ENCODE results near the gene NCS1. TPM values are rescaled to one million over a fixed set of nuclear protein-coding genes. Genes with fewer than 3 reads are reported as not detected.
"Not testable (repeated sequence)": the region's sequence is repeated elsewhere in the genome, so short reads cannot be mapped to it uniquely, and the experiment has no call there.

The NCS1 gene
- total RNA-seq, 4 donors from 2014 or later = 11.6 to 32.5 (median 24.3) TPM

- peak in 1 of 2 donors; percentile 41 for DNase-seq (ENCODE audit: low spot score in 2 of 2)
- no peak overlapping the region for H3K27ac ChIP-seq
- H3K4me1 ChIP-seq = no peaks in the 10 kb centered on the region
- no peaks in the 10 kb centered on the region for H3K9me3 ChIP-seq
- no peaks in the 10 kb centered on the region for H3K36me3 ChIP-seq
- H3K4me3 ChIP-seq = no peak overlapping the region
- no peak for TF ChIP-seq EP300 (IDR thresholded peaks at IDR 0.05)
- TF ChIP-seq POLR2AphosphoS5 (IDR thresholded peaks at IDR 0.05) = no peak
- no peak for TF ChIP-seq POLR2A (IDR thresholded peaks at IDR 0.05)
- no peak for TF ChIP-seq CTCF (IDR thresholded peaks at IDR 0.05)
- no peaks in the 10 kb centered on the region for H3K27me3 ChIP-seq
- WGBS = 80% methylated on average over 3 of the region's 3 CpGs
Measured at GRCh38 chr9:130276121-130276520, 103.9 kb downstream of the NCS1 start.

DNA sequence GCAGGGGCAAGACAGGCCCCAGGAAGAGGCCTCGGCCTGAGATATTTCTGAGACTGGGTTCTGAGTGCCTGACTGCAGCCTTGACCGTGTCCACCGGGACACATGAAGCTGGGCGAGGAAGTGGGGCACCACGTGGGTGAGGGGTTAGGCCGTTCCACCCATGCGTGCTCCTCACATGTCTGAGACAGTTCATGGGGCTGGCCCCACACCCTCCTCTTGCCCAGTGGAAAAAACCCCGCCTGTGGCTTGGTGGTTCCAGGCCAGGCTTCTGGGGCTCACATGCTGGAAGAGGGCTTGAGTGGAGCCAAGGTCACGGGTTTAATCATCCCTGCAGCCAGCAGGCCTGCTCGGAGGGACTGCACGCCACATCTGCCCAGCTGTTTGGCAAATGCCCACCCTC is 104.8 kb downstream of the NCS1 start:
- no peaks in the 10 kb centered on the region for H3K36me3 ChIP-seq
- no peak overlapping the region for H3K27ac ChIP-seq
- no peaks in the 10 kb centered on the region for H3K9me3 ChIP-seq
- DNase-seq (ENCODE audit: low spot score in 2 of 2) = peak in 1 of 2 donors; percentile 70
- 90% methylated on average over 7 of the region's 11 CpGs for WGBS
- H3K4me1 ChIP-seq = peaks cover 2% of the 10 kb centered on the region
- H3K4me3 ChIP-seq = no peak overlapping the region
- H3K27me3 ChIP-seq = no peaks in the 10 kb centered on the region
- no peak for TF ChIP-seq EP300 (IDR thresholded peaks at IDR 0.05)
- TF ChIP-seq POLR2A (IDR thresholded peaks at IDR 0.05) = no peak
- no peak for TF ChIP-seq POLR2AphosphoS5 (IDR thresholded peaks at IDR 0.05)
- TF ChIP-seq CTCF (IDR thresholded peaks at IDR 0.05) = no peak

GRCh38 chr9:130277525-130277924 is 105.3 kb downstream of the NCS1 start:
- not testable (repeated sequence) for H3K27ac ChIP-seq; DNase-seq (ENCODE audit: low spot score in 2 of 2); H3K27me3 ChIP-seq; H3K4me3 ChIP-seq; H3K9me3 ChIP-seq; H3K36me3 ChIP-seq; H3K4me1 ChIP-seq
- WGBS = 79% methylated on average over 1 of the region's 1 CpG

DNA sequence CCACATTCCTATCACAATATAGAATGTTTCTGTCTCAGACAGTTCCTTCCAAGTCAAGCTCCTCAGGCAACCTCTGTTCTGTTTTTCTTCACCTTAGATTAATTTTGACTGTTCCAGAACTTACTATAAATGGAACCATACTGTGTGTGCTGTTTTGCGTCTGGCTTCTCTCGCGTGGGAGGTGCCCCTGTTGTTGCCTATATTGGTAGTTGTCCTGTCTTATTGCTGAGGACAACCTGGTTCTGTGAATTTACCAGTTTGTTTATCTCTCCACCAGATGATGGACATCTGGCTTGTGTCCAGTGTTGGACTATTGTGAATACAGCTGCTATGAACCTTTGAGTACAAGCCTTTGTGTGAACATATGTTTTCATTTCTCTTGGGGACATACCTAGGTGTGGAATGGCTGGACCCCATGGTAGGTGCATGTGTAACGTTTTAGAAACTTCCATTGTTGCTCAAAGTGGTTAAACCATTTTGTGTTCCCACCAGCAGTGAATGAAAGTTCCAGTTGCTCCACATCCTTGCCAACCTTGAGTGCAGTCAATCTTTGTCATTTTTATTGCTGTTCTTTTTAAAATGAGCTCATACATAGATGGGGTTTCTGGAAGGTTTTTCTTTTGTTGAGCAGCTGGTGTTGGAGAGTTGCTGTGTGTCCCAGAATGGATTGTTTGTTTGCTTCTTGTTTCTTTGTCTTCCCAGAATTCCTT is 111.5 kb downstream of the NCS1 start:
- WGBS = 80% methylated on average over 4 of the region's 4 CpGs
- Histone ChIP-seq H3K27me3 (peaks cover 18% of the 10 kb centered on the region), H3K27ac (no peak overlapping the region), H3K9me3 (no peaks in the 10 kb centered on the region), H3K4me1 (peaks cover 15% of the 10 kb centered on the region), H3K4me3 (no peak overlapping the region), H3K36me3 (no peaks in the 10 kb centered on the region)
- TF ChIP-seq EP300 (IDR thresholded peaks at IDR 0.05) (no peak), POLR2AphosphoS5 (IDR thresholded peaks at IDR 0.05) (no peak), POLR2A (IDR thresholded peaks at IDR 0.05) (no peak), CTCF (IDR thresholded peaks at IDR 0.05) (no peak)
- DNase-seq (ENCODE audit: low spot score in 2 of 2) = no peak

DNA sequence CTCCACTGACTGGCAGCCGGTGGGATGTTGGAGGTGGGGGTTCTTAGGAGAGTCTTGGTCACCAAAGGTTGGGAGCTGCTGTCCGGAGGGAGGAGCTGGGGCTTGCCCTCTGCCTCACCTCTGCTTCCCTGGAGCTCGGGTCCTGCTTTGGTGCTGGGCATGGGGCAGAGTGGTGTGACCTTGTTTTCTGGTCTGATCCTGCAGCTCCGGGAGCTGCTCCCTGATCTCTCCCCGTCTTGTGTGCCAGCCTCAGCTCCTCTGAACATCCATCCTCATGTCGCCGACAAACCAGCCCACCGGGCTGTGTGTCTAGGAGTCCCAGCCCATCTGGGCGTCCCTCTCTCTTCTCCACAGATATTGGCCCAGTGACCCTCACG is 112.0 kb downstream of the NCS1 start:
- H3K4me3 ChIP-seq = no peak overlapping the region
- WGBS = 81% methylated on average over 8 of the region's 10 CpGs
- TF ChIP-seq POLR2A (IDR thresholded peaks at IDR 0.05) (no peak), EP300 (IDR thresholded peaks at IDR 0.05) (no peak), POLR2AphosphoS5 (IDR thresholded peaks at IDR 0.05) (no peak), CTCF (IDR thresholded peaks at IDR 0.05) (no peak)
- H3K36me3 ChIP-seq = no peaks in the 10 kb centered on the region
- no peak overlapping the region for H3K27ac ChIP-seq
- H3K27me3 ChIP-seq = peaks cover 24% of the 10 kb centered on the region
- H3K9me3 ChIP-seq = no peaks in the 10 kb centered on the region
- peaks cover 20% of the 10 kb centered on the region for H3K4me1 ChIP-seq
- no peak for DNase-seq (ENCODE audit: low spot score in 2 of 2)

- TF ChIP-seq POLR2AphosphoS5 (IDR thresholded peaks at IDR 0.05) (no peak), CTCF (IDR thresholded peaks at IDR 0.05) (no peak), EP300 (IDR thresholded peaks at IDR 0.05) (no peak), POLR2A (IDR thresholded peaks at IDR 0.05) (no peak)
- H3K9me3 ChIP-seq = no peaks in the 10 kb centered on the region
- WGBS = 94% methylated on average over 7 of the region's 7 CpGs
- no peak overlapping the region for H3K4me3 ChIP-seq
- H3K27me3 ChIP-seq = peaks cover 28% of the 10 kb centered on the region
- H3K36me3 ChIP-seq = no peaks in the 10 kb centered on the region
- no peak overlapping the region for H3K27ac ChIP-seq
- peaks cover 25% of the 10 kb centered on the region for H3K4me1 ChIP-seq
- no peak for DNase-seq (ENCODE audit: low spot score in 2 of 2)
Measured at GRCh38 chr9:130284690-130285089, 112.5 kb downstream of the NCS1 start.
